ENCODE data around the gene ITPRIPL1.

Gene ITPRIPL1

GRCh38 chr2:96369186-96369585, 44.1 kb downstream of the ITPRIPL1 start:
- Histone ChIP-seq H3K9me3 (ENCODE audit: control insufficient read depth, low read depth, low read length) (no peaks in the 10 kb centered on the region), H3K9ac (ENCODE audit: low read length) (no peak overlapping the region), H3K27me3 (ENCODE audit: control insufficient read depth, insufficient read depth, low read length) (no peaks in the 10 kb centered on the region), H3K27ac (ENCODE audit: low read length) (no peak overlapping the region), H3K36me3 (ENCODE audit: control insufficient read depth, low read depth, low read length) (peaks cover 79% of the 10 kb centered on the region), H3K4me3 (ENCODE audit: low read length) (no peak overlapping the region), H3K4me1 (ENCODE audit: control insufficient read depth, low read depth, low read length) (no peaks in the 10 kb centered on the region)

DNA sequence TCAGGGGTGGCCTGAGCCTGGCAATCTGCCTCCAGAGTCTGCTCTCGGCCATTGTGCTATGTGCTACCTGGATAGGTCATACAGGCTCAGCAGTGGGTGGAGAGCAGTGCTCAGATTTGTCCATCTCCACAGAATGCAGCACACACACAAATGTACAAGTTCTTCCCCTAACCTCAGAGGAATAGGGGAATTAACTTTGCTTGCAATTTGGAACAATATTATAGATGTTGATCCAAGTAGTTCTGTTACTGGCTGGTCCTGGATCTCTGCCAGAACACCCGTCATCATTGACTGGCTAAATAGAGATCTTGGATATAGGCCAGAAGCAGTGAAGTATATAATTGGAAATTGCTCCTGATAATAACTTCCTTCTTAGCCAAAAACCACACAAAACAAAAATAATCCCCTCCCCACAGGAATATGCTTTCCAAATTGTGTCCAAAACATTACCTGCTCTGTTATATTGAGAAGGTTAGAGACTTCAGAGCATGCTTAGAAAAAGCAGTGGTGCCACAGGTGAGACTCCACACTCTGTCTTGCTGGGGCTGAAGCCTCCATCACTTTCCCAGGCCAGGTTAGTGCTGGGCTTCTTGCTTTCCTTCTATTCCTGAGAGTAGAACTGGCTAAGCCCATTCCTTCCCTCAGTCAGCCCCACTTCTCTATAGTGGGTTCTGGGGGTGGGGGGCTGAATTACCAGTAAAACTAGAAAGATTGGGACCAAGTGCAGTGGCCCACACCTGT, 49.3 kb downstream of the ITPRIPL1 start:
- Histone ChIP-seq H3K27ac (ENCODE audit: low read length) (no peak overlapping the region), H3K36me3 (ENCODE audit: control insufficient read depth, low read depth, low read length) (peaks cover 36% of the 10 kb centered on the region), H3K4me1 (ENCODE audit: control insufficient read depth, low read depth, low read length) (no peaks in the 10 kb centered on the region), H3K9me3 (ENCODE audit: control insufficient read depth, low read depth, low read length) (peaks cover 16% of the 10 kb centered on the region), H3K9ac (ENCODE audit: low read length) (no peak overlapping the region), H3K4me3 (ENCODE audit: low read length) (no peak overlapping the region), H3K27me3 (ENCODE audit: control insufficient read depth, insufficient read depth, low read length) (no peaks in the 10 kb centered on the region)

All from iPS-18a (cell line).